Colonic mucosa (tissue), 4 donors: ENCODE data around the gene CYFIP1. TPM values are rescaled to one million over a fixed set of nuclear protein-coding genes. Genes with fewer than 3 reads are reported as not detected.

Experiments
- DNase-seq: peaks from one replicate; pipeline ENCODE4 v3.0.0-alpha.2; 2020
- H3K27ac ChIP-seq: fragments of 200-600 bp; one replicate; pipeline ENCODE4 v1.8.0; 2021
- H3K27me3 ChIP-seq: fragments of 200-600 bp; one replicate; pipeline ENCODE4 v1.8.0; 2021
- H3K36me3 ChIP-seq: fragments of 200-600 bp; one replicate; pipeline ENCODE4 v1.8.0; 2021
- H3K4me1 ChIP-seq: fragments of 200-600 bp; one replicate; pipeline ENCODE4 v1.8.0; 2021; ENCODE audit warnings: mild to moderate bottlenecking
- H3K4me3 ChIP-seq: fragments of 200-600 bp; one replicate; pipeline ENCODE4 v1.8.0; 2021
- H3K9ac ChIP-seq, 2 donors: one replicate each; pipeline ENCODE4 v1.7.0; 2013; ENCODE audit warnings: control low read depth in 2 of 2, low read depth in 2 of 2, low read length in 2 of 2
- H3K9me3 ChIP-seq: fragments of 200-600 bp; one replicate; pipeline ENCODE4 v1.8.0; 2021
- CTCF ChIP-seq: fragments of 200-600 bp; IDR thresholded peaks from one replicate; pipeline ENCODE4 v1.8.0; 2022; ENCODE audit warnings: antibody characterized with exemption, mild to moderate bottlenecking
- intact Hi-C: fragments of 100-400 bp; cut with DNase I; formaldehyde crosslinking; loops from one replicate; pipeline ENCODE4 v1.14.1; 2022
- total RNA-seq, 2 donors: library from RNA; stranded (reverse); fragmentation: NEBNext Ultra II Directional in 1 of 2; extraction: Animal tissue kit (Norgen Biotek cat#: 25700) in 1 of 2; gene quantifications; one replicate each; pipeline ENCODE4 v1.2.1, GENCODE V29; 2021
- donor health status: healthy.
- donor health status: DM: no; HTN: no; CAD: no.
- donor health status: DM: no; HTN: no; CAD: no.

Gene CYFIP1
- total RNA-seq, 2 donors from 2014 or later, result 119 to 165 TPM

- Histone ChIP-seq H3K4me1 (peaks cover 1% of the 10 kb centered on the region), H3K27me3 (no peaks in the 10 kb centered on the region), H3K9ac (peak overlapping the region in 1 of 2 donors; percentile 12), H3K27ac (no peak overlapping the region), H3K4me3 (no peak overlapping the region), H3K9me3 (no peaks in the 10 kb centered on the region), H3K36me3 (no peaks in the 10 kb centered on the region)
- TF ChIP-seq CTCF, result no peak
- intact Hi-C loops, result loop anchor here (10.0 kb wide), 1 partner anchor 79 kb away; no protein-coding TSS in a partner anchor
- no peak for DNase-seq
Observed at GRCh38 chr15:22846073-22846472, 134.1 kb downstream of the CYFIP1 start.

- no peak for DNase-seq
- Histone ChIP-seq H3K4me1 (peaks cover 5% of the 10 kb centered on the region), H3K27me3 (no peaks in the 10 kb centered on the region), H3K36me3 (no peaks in the 10 kb centered on the region), H3K27ac (no peak overlapping the region), H3K9ac (no peak overlapping the region), H3K4me3 (no peak overlapping the region), H3K9me3 (no peaks in the 10 kb centered on the region)
- intact Hi-C loops, result loop anchor here (10.0 kb wide), 1 partner anchor 79 kb away; no protein-coding TSS in a partner anchor
- no peak for TF ChIP-seq CTCF
Observed at GRCh38 chr15:22845289-22845900, 134.8 kb downstream of the CYFIP1 start.

DNA sequence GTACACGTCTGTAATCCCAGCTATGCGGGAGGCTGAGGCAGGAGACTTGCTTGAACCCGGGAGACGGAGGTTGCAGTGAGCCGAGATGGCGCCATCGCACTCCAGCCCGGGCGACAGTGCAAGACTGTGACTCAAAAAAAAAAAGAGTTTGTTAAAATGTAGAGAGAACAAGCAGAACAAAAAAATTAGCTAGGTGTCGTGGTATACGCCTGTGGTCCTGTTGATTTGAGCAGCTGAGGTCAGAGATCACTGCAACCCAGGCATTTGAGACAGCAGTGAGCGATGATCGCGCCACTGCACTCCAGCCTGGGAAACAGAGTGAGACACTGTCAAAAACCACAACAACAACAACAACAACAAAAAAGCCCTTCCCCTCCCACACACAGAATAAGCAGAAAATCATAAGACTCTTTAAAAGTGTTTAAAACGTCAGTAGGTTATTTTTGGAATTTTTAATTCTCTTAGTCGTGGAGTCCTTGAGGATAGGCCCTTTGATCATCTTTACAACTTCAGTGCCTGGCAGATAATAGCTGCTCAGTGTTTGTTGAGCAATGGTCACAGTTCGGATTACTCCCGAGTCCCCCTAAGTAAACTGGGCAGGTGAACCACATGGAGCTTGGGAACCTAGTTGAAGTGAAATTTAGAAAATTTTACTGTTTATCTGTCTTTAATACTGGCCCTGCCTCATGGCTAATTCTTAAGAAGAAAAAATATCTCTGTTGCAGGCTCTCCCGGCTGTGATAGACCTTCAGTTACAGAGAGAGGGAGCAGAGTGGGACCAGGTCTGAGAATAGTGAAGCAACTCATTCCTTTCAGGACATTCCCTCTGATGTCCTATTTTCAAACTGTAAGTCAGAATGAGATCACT lies 135.5 kb downstream of the CYFIP1 start:
- Histone ChIP-seq H3K36me3 (no peaks in the 10 kb centered on the region), H3K27me3 (no peaks in the 10 kb centered on the region), H3K9ac (no peak overlapping the region), H3K9me3 (no peaks in the 10 kb centered on the region), H3K4me3 (no peak overlapping the region), H3K4me1 (peaks cover 9% of the 10 kb centered on the region), H3K27ac (no peak overlapping the region)
- TF ChIP-seq CTCF, result no peak
- DNase-seq, result no peak
- intact Hi-C loops, result loop anchor here (10.0 kb wide), 1 partner anchor 80 kb away; no protein-coding TSS in a partner anchor

GRCh38 chr15:22839046-22839695 lies 141.0 kb downstream of the CYFIP1 start:
- no peak for TF ChIP-seq CTCF

More at GRCh38 chr15:22839046-22839695, 141.0 kb downstream of the CYFIP1 start:
- no peak for DNase-seq
- Histone ChIP-seq H3K4me1 (peaks cover 9% of the 10 kb centered on the region), H3K9me3 (no peaks in the 10 kb centered on the region), H3K36me3 (no peaks in the 10 kb centered on the region), H3K4me3 (peak overlapping the region; percentile 90), H3K27me3 (no peaks in the 10 kb centered on the region), H3K27ac (peak overlapping the region; percentile 96), H3K9ac (peak overlapping the region; percentile 79 to 97)
- intact Hi-C loops, result loop anchor here (5.0 kb wide), 1 partner anchor 52 kb away; the partner anchor contains the start of gene NIPA1
